Muscle layer of duodenum (tissue), 2 donors: ENCODE results near the gene HSPH1.
"Not testable (repeated sequence)": the region's sequence is repeated elsewhere in the genome, so short reads cannot be mapped to it uniquely, and the experiment has no call there.

Source experiments
- H3K27ac ChIP-seq: one replicate; pipeline ENCODE4 v1.7.0; 2013; ENCODE audit warnings: mild to moderate bottlenecking, low read length
- H3K27me3 ChIP-seq: one replicate; pipeline ENCODE4 v1.7.0; 2013; ENCODE audit warnings: low read depth, mild to moderate bottlenecking, control low read depth, low read length
- H3K36me3 ChIP-seq, 2 donors: one replicate each; pipeline ENCODE4 v1.7.0; 2013; ENCODE audit warnings: low read length in 2 of 2, control low read depth in 1 of 2, mild to moderate bottlenecking in 1 of 2; ENCODE audit not compliant: insufficient read depth in 2 of 2, control insufficient read depth in 1 of 2
- H3K4me1 ChIP-seq, 2 donors: one replicate each; pipeline ENCODE4 v1.7.0; 2013; ENCODE audit warnings: low read length in 2 of 2, mild to moderate bottlenecking in 2 of 2, control low read depth in 1 of 2, moderate library complexity in 1 of 2; ENCODE audit not compliant: insufficient read depth in 2 of 2, control insufficient read depth in 1 of 2
- H3K4me3 ChIP-seq, 2 donors: one replicate each; pipeline ENCODE4 v1.7.0; 2013; ENCODE audit warnings: low read length in 2 of 2, low read depth in 1 of 2, mild to moderate bottlenecking in 1 of 2
- H3K9me3 ChIP-seq, 2 donors: one replicate each; pipeline ENCODE4 v1.7.0; 2013; ENCODE audit warnings: low read length in 2 of 2, control low read depth in 1 of 2, mild to moderate bottlenecking in 1 of 2; ENCODE audit not compliant: control insufficient read depth in 1 of 2
- donor health status: healthy.

Gene HSPH1

GRCh38 chr13:31198519-31198918 lies 36.8 kb upstream of the HSPH1 start:
- Histone ChIP-seq H3K4me3 (no peak overlapping the region), H3K27me3 (no peaks in the 10 kb centered on the region), H3K4me1 (peaks cover 0 to 13% of the 10 kb centered on the region in 2 donors), H3K27ac (no peak overlapping the region), H3K36me3 (no peaks in the 10 kb centered on the region), H3K9me3 (no peaks in the 10 kb centered on the region)

- Histone ChIP-seq H3K27ac (no peak overlapping the region), H3K9me3 (no peaks in the 10 kb centered on the region), H3K4me1 (peaks cover 0 to 13% of the 10 kb centered on the region in 2 donors), H3K36me3 (no peaks in the 10 kb centered on the region), H3K4me3 (no peak overlapping the region), H3K27me3 (no peaks in the 10 kb centered on the region)
These were observed 35.3 kb upstream of the HSPH1 start for GRCh38 chr13:31196992-31197391.

- Histone ChIP-seq H3K4me3 (no peak overlapping the region), H3K9me3 (no peaks in the 10 kb centered on the region), H3K36me3 (no peaks in the 10 kb centered on the region), H3K27ac (no peak overlapping the region), H3K4me1 (peaks cover 0 to 3% of the 10 kb centered on the region in 2 donors), H3K27me3 (no peaks in the 10 kb centered on the region)
These were observed 33.9 kb upstream of the HSPH1 start for GRCh38 chr13:31195616-31196015.

- Histone ChIP-seq H3K27ac (no peak overlapping the region), H3K4me3 (no peak overlapping the region), H3K27me3 (no peaks in the 10 kb centered on the region)
These were observed 30.6 kb upstream of the HSPH1 start for GRCh38 chr13:31192306-31192705.

GRCh38 chr13:31191748-31192147 lies 30.0 kb upstream of the HSPH1 start:
- Histone ChIP-seq H3K4me3 (no peak overlapping the region), H3K36me3 (no peaks in the 10 kb centered on the region), H3K27me3 (no peaks in the 10 kb centered on the region), H3K27ac (no peak overlapping the region), H3K9me3 (no peaks in the 10 kb centered on the region), H3K4me1 (no peaks in the 10 kb centered on the region)

More at GRCh38 chr13:31192306-31192705, 30.6 kb upstream of the HSPH1 start:
- Histone ChIP-seq H3K36me3 (no peaks in the 10 kb centered on the region), H3K9me3 (no peaks in the 10 kb centered on the region), H3K4me1 (no peaks in the 10 kb centered on the region)

- Histone ChIP-seq H3K27me3 (no peaks in the 10 kb centered on the region), H3K36me3 (no peaks in the 10 kb centered on the region), H3K27ac (no peak overlapping the region), H3K4me3 (no peak overlapping the region), H3K4me1 (no peaks in the 10 kb centered on the region), H3K9me3 (no peaks in the 10 kb centered on the region)
These were observed 23.4 kb upstream of the HSPH1 start for GRCh38 chr13:31184981-31185645.

GRCh38 chr13:31184451-31184850 lies 22.7 kb upstream of the HSPH1 start:
- H3K9me3 ChIP-seq: no peaks in the 10 kb centered on the region
- H3K27me3 ChIP-seq: no peaks in the 10 kb centered on the region
- H3K4me3 ChIP-seq: no peak overlapping the region
- H3K36me3 ChIP-seq: no peaks in the 10 kb centered on the region
- H3K4me1 ChIP-seq: no peaks in the 10 kb centered on the region
- no peak overlapping the region for H3K27ac ChIP-seq

GRCh38 chr13:31182987-31183386 lies 21.3 kb upstream of the HSPH1 start:
- Histone ChIP-seq H3K27me3 (no peaks in the 10 kb centered on the region), H3K4me1 (no peaks in the 10 kb centered on the region), H3K27ac (no peak overlapping the region), H3K9me3 (no peaks in the 10 kb centered on the region), H3K4me3 (no peak overlapping the region), H3K36me3 (no peaks in the 10 kb centered on the region)

- Histone ChIP-seq H3K4me1 (no peaks in the 10 kb centered on the region), H3K9me3 (no peaks in the 10 kb centered on the region), H3K27me3 (no peaks in the 10 kb centered on the region), H3K36me3 (no peaks in the 10 kb centered on the region), H3K4me3 (no peak overlapping the region), H3K27ac (no peak overlapping the region)
These were observed 18.1 kb upstream of the HSPH1 start for GRCh38 chr13:31179754-31180153.

GRCh38 chr13:31179241-31179640 lies 17.5 kb upstream of the HSPH1 start:
- no peaks in the 10 kb centered on the region for H3K4me1 ChIP-seq
- no peaks in the 10 kb centered on the region for H3K36me3 ChIP-seq
- H3K27ac ChIP-seq: no peak overlapping the region
- no peaks in the 10 kb centered on the region for H3K27me3 ChIP-seq
- no peak overlapping the region for H3K4me3 ChIP-seq
- H3K9me3 ChIP-seq: no peaks in the 10 kb centered on the region

- not testable (repeated sequence) for H3K4me3 ChIP-seq, H3K4me1 ChIP-seq, H3K36me3 ChIP-seq, H3K9me3 ChIP-seq, H3K27ac ChIP-seq, H3K27me3 ChIP-seq
These were observed 16.2 kb upstream of the HSPH1 start for GRCh38 chr13:31177813-31178495.
